AG04449 (cell line): ENCODE measurements around the gene NXPE1.
A peak's percentile ranks its signal among the peaks of the same experiment; 100 is the strongest.

Source experiments
- CTCF ChIA-PET: fragments of 350-600 bp; formaldehyde crosslinking; extraction: SDS; loops from one replicate; lab custom pipeline; 2021; ENCODE audit warnings: antibody characterized with exemption; lab: Yijun Ruan, JAX
- POLR2A ChIA-PET: fragments of 400-600, 350-600 bp; formaldehyde crosslinking; extraction: SDS; loops from one replicate; lab custom pipeline; 2020; ENCODE audit warnings: antibody characterized with exemption, inconsistent platforms; lab: Yijun Ruan, JAX
- DNase-seq: peaks from one replicate; pipeline ENCODE4 v3.0.0-alpha.2; 2010; ENCODE audit warnings: low read depth, low spot score
- H3K4me3 ChIP-seq: 2 replicates; pipeline ENCODE4 v1.5.1; 2011; ENCODE audit warnings: low read depth, mild to moderate bottlenecking, control low read depth, low read length
- TF ChIP-seq, protein P1 (sequence below): IDR thresholded peaks from one replicate; pipeline ENCODE4 v1.5.1; 2011; ENCODE audit warnings: mild to moderate bottlenecking, moderate library complexity, low read length, control low read depth, inconsistent platforms; ENCODE audit not compliant: insufficient read depth; ENCODE audit errors: missing control alignments

The NXPE1 gene

GRCh38 chr11:114564831-114565230 is 5.2 kb upstream of the NXPE1 start:
- TF ChIP-seq, protein P1, sequence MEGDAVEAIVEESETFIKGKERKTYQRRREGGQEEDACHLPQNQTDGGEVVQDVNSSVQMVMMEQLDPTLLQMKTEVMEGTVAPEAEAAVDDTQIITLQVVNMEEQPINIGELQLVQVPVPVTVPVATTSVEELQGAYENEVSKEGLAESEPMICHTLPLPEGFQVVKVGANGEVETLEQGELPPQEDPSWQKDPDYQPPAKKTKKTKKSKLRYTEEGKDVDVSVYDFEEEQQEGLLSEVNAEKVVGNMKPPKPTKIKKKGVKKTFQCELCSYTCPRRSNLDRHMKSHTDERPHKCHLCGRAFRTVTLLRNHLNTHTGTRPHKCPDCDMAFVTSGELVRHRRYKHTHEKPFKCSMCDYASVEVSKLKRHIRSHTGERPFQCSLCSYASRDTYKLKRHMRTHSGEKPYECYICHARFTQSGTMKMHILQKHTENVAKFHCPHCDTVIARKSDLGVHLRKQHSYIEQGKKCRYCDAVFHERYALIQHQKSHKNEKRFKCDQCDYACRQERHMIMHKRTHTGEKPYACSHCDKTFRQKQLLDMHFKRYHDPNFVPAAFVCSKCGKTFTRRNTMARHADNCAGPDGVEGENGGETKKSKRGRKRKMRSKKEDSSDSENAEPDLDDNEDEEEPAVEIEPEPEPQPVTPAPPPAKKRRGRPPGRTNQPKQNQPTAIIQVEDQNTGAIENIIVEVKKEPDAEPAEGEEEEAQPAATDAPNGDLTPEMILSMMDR, result no peak
- no peak for DNase-seq
- CTCF ChIA-PET, result no interaction called here
- POLR2A ChIA-PET, result no interaction called here
- H3K4me3 ChIP-seq, result no peak overlapping the region

- ChIA-PET POLR2A (no interaction called here), CTCF (no interaction called here)
- DNase-seq, result no peak
- TF ChIP-seq, protein P1, result no peak
- no peak overlapping the region for H3K4me3 ChIP-seq
These were observed 3.4 kb upstream of the NXPE1 start for GRCh38 chr11:114563077-114563476.

GRCh38 chr11:114562166-114562916 is 2.7 kb upstream of the NXPE1 start:
- peak; percentile 14 for DNase-seq
- H3K4me3 ChIP-seq, result no peak overlapping the region
- ChIA-PET CTCF (no interaction called here), POLR2A (no interaction called here)
- TF ChIP-seq, protein P1, result no peak

- TF ChIP-seq, protein P1, result no peak
- ChIA-PET POLR2A (no interaction called here), CTCF (no interaction called here)
- no peak overlapping the region for H3K4me3 ChIP-seq
- DNase-seq, result no peak
These were observed 3.5 kb downstream of the NXPE1 start for GRCh38 chr11:114556135-114556534.

DNA sequence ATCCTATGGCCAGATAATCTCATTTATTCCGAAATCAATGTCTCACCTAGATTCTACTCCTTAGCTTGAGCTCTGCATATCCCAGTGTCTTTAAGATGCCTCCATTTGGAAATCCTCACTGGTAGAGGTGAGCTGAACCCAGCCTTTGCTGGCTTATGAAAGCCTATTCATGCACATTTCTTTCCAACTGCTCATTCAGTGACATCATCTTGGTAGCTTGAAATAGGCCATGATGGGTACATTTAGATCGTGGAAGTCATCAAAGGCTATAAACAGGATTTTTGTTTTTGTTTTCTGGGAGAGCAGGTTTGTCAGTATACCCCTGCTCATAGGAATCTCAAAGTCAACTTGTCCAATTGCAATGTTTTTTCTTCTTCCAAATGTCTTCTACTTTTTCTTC is 6.0 kb downstream of the NXPE1 start:
- no peak for DNase-seq
- ChIA-PET CTCF (no interaction called here), POLR2A (no interaction called here)
- H3K4me3 ChIP-seq, result no peak overlapping the region
- TF ChIP-seq, protein P1, result no peak

GRCh38 chr11:114551060-114551459 is 8.6 kb downstream of the NXPE1 start:
- POLR2A ChIA-PET, result no interaction called here
- H3K4me3 ChIP-seq, result no peak overlapping the region
- TF ChIP-seq, protein P1, result no peak
- DNase-seq, result no peak
- CTCF ChIA-PET, result no interaction called here
